Bone marrow (tissue), 2 donors: Measurements from ENCODE around the gene DNAH8.

Experiments
- DNase-seq, 2 donors: peaks; one replicate each; lab custom pipeline; 2025; lab: John Stamatoyannopoulos, UW

DNAH8 gene

GRCh38 chr6:39017547-39017880 lies 302.4 kb downstream of the DNAH8 start:
- DNase-seq = no peak

GRCh38 chr6:39018103-39018502 lies 303.0 kb downstream of the DNAH8 start:
- no peak for DNase-seq

- DNase-seq = no peak
Measured at GRCh38 chr6:39020136-39020535, 305.0 kb downstream of the DNAH8 start.

- no peak for DNase-seq
Measured at GRCh38 chr6:39021041-39021440, 305.9 kb downstream of the DNAH8 start.

- DNase-seq = no peak
Measured at GRCh38 chr6:39021779-39022178, 306.7 kb downstream of the DNAH8 start.

- DNase-seq = no peak
Measured at GRCh38 chr6:39026175-39026574, 311.1 kb downstream of the DNAH8 start.

- DNase-seq = no peak
Measured at GRCh38 chr6:39029156-39030011, 314.3 kb downstream of the DNAH8 start.

- DNase-seq = no peak
Measured at GRCh38 chr6:39035681-39036080, 320.6 kb downstream of the DNAH8 start.

GRCh38 chr6:39037082-39037508 lies 322.0 kb downstream of the DNAH8 start:
- no peak for DNase-seq

GRCh38 chr6:39037707-39038106 lies 322.6 kb downstream of the DNAH8 start:
- DNase-seq = no peak

- no peak for DNase-seq
Measured at GRCh38 chr6:39040080-39040673, 325.1 kb downstream of the DNAH8 start.

- no peak for DNase-seq
Measured at GRCh38 chr6:39041072-39041471, 326.0 kb downstream of the DNAH8 start.

- DNase-seq = no peak
Measured at GRCh38 chr6:39043776-39044175, 328.7 kb downstream of the DNAH8 start.

- DNase-seq = no peak
Measured at GRCh38 chr6:39044181-39044580, 329.1 kb downstream of the DNAH8 start.

- no peak for DNase-seq
Measured at GRCh38 chr6:39047434-39048327, 332.6 kb downstream of the DNAH8 start.

- no peak for DNase-seq
Measured at GRCh38 chr6:39048481-39049399, 333.6 kb downstream of the DNAH8 start, which contains the start of gene GLP1R. TSS of gene GLP1R (plus strand) at chr6:39048781. CDS start at chr6:39048841, 60 bp downstream.

- no peak for DNase-seq
Measured at GRCh38 chr6:39049575-39050283, 334.6 kb downstream of the DNAH8 start.

- DNase-seq = no peak
Measured at GRCh38 chr6:39050453-39051112, 335.5 kb downstream of the DNAH8 start.

GRCh38 chr6:39051399-39052122 lies 336.4 kb downstream of the DNAH8 start:
- no peak for DNase-seq
